Activated naive CD4-positive, alpha-beta T cell treated with anti-CD3 and anti-CD28 coated beads, Interleukin-2, amount 50 U/mL, for 16 hours (primary cell): ENCODE data around the gene CEACAM7.
"Not testable (repeated sequence)": the region's sequence is repeated elsewhere in the genome, so short reads cannot be mapped to it uniquely, and the experiment has no call there.

Experiments used
- DNase-seq: peaks from one replicate; pipeline ENCODE4 v3.0.0-alpha.2; 2020

The CEACAM7 gene

GRCh38 chr19:41688098-41688497, at the start of gene CEACAM7:
CEACAM7 (minus strand) TSS chr19:41688270; CDS start chr19:41688165, 105 bp downstream.
- no peak for DNase-seq

DNA sequence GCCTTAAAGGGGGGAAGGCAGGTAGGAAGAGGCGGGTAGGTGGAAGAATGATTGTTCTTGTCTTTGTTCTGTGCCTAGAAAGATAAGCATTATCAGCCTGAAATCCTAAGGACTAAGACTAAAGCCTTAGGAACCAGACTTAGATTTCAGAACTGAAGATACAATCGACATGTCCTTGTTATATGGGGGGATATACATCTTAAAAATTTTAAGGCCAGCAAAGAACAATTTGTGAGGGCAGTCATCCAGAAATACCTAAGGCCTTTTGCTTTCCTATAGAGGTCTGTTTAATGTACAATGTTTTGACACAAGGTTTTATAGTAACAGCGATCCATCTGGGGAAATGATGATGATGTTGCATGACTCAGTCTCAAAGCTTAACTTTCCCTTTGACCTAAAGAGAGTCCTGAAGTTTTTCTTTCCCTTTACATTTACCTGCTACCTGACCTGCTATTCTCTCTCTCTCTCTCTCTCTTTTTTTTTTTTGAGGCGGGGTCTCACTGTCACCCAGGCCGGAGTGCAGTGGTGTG, 47.1 kb upstream of the CEACAM7 start:
- DNase-seq, result no peak

GRCh38 chr19:41734585-41734984, 46.5 kb upstream of the CEACAM7 start:
- no peak for DNase-seq

DNA sequence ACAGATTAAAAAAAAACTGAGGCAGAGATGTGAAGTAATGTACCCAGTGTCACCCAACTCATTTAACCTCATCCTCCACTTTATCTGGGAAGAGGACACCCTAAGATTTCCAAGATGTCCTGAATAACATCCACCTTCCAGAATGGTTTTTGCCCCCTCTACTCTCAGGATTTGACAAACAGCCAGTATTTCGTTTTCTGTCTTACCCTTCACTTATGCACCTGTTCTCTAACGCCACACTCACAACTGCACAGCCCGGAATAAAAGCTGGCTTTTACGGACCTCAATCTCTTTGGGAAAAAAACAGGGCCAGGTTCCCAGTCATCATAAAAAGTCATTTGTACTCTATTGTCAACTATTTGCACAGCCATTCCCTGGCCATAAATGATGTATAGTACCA, 46.1 kb upstream of the CEACAM7 start:
- no peak for DNase-seq

DNA sequence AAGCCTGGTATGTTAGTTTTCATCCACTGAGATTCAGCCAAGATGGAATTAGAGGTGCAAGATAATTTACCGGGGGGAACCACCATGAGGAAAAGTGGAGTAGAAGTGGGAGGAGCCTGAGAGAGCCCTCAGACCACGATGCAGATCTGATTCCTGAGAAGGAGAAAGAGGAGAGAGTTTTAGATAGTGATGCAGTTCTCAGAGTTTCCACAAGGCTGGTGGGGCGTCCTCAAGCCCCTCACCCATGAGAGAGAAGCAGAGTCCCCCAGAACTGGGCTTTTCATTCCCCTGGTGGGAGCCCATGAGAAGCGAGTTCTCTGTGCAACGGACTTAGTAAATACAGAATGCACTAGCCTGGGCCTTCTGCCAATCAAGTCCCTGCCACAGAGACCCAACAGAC, 38.4 kb upstream of the CEACAM7 start:
- DNase-seq, result no peak

- DNase-seq, result no peak
Measured at GRCh38 chr19:41720103-41720502, 32.0 kb upstream of the CEACAM7 start.

DNA sequence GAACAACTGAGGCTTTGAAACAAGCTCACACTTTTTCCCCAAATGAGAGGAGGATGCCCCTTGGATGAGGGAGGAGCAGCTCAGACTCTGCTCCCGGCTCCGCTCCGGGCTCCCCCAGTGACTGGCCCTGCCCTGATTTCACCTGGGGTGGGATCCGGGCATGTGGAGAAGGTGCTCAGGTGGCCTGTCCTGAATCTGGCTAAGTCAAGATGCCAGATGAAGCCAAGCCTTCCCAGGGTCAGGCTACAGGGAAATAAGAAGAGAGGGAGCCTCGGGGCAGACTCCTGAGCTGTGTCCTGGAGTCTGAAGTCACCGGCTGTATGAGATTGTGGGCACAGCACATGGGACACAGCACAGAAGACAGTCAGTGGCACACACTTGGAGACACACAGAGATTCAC, 30.7 kb upstream of the CEACAM7 start:
- DNase-seq, result no peak

DNA sequence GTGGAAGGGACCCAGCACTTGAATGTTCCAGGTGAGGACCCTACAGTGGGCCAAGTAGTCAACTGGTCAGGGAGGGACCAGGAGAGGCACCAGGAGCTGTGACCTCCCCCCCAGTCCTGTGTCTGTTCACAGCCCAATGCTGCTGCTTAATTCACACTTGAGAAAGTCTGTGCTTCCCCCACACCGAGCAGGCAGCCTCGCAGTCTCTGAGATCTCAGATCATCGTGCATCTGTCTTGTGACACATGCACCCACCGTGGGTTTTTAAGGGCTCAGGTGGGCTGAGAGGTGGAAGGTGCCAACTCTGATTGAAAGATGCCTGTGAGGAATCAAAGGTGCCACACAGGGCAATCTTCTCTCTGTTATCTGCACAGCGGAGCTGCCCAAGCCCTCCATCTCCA, 26.5 kb upstream of the CEACAM7 start:
- DNase-seq, result no peak

GRCh38 chr19:41711376-41712261, 23.5 kb upstream of the CEACAM7 start:
- DNase-seq, result no peak

GRCh38 chr19:41709951-41710645, 22.0 kb upstream of the CEACAM7 start:
- no peak for DNase-seq

GRCh38 chr19:41709516-41709915, 21.4 kb upstream of the CEACAM7 start:
- DNase-seq, result not testable (repeated sequence)

GRCh38 chr19:41708481-41708880, 20.4 kb upstream of the CEACAM7 start, which contains the start of gene CEACAM5:
CEACAM5 (plus strand) TSS chr19:41708626; CDS start chr19:41708732, 106 bp downstream.
- no peak for DNase-seq

- DNase-seq, result no peak
Measured at GRCh38 chr19:41707871-41708371, 19.9 kb upstream of the CEACAM7 start.

GRCh38 chr19:41707502-41707812, 19.4 kb upstream of the CEACAM7 start:
- DNase-seq, result no peak

GRCh38 chr19:41706741-41707501, 18.9 kb upstream of the CEACAM7 start:
- peak; percentile 72 for DNase-seq

GRCh38 chr19:41705393-41706174, 17.5 kb upstream of the CEACAM7 start:
- DNase-seq, result peak; percentile 26

DNA sequence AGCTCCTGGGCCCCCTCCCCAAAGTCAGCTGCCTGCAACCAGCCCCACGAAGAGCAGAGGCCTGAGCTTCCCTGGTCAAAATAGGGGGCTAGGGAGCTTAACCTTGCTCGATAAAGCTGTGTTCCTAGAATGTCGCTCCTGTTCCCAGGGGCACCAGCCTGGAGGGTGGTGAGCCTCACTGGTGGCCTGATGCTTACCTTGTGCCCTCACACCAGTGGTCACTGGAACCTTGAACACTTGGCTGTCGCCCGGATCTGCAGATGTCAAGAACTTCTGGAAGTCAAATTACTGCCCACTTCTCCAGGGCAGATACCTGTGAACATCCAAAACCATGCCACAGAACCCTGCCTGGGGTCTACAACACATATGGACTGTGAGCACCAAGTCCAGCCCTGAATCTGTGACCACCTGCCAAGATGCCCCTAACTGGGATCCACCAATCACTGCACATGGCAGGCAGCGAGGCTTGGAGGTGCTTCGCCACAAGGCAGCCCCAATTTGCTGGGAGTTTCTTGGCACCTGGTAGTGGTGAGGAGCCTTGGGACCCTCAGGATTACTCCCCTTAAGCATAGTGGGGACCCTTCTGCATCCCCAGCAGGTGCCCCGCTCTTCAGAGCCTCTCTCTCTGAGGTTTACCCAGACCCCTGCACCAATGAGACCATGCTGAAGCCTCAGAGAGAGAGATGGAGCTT, 15.7 kb upstream of the CEACAM7 start:
- peak; percentile 3 for DNase-seq

DNA sequence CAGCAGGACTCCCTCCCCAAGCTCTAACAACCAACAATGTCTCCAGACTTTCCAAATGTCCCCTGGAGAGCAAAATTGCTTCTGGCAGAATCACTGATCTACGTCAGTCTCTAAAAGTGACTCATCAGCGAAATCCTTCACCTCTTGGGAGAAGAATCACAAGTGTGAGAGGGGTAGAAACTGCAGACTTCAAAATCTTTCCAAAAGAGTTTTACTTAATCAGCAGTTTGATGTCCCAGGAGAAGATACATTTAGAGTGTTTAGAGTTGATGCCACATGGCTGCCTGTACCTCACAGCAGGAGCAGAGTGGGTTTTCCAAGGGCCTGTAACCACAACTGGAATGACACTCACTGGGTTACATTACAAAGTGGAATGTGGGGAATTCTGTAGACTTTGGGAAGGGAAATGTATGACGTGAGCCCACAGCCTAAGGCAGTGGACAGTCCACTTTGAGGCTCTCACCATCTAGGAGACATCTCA, 14.1 kb upstream of the CEACAM7 start:
- no peak for DNase-seq

DNA sequence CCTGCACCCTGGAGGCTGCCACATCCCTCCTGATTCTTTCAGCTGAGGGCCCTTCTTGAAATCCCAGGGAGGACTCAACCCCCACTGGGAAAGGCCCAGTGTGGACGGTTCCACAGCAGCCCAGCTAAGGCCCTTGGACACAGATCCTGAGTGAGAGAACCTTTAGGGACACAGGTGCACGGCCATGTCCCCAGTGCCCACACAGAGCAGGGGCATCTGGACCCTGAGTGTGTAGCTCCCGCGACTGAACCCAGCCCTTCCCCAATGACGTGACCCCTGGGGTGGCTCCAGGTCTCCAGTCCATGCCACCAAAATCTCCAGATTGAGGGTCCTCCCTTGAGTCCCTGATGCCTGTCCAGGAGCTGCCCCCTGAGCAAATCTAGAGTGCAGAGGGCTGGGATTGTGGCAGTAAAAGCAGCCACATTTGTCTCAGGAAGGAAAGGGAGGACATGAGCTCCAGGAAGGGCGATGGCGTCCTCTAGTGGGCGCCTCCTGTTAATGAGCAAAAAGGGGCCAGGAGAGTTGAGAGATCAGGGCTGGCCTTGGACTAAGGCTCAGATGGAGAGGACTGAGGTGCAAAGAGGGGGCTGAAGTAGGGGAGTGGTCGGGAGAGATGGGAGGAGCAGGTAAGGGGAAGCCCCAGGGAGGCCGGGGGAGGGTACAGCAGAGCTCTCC, 13.5 kb upstream of the CEACAM7 start:
- no peak for DNase-seq

DNA sequence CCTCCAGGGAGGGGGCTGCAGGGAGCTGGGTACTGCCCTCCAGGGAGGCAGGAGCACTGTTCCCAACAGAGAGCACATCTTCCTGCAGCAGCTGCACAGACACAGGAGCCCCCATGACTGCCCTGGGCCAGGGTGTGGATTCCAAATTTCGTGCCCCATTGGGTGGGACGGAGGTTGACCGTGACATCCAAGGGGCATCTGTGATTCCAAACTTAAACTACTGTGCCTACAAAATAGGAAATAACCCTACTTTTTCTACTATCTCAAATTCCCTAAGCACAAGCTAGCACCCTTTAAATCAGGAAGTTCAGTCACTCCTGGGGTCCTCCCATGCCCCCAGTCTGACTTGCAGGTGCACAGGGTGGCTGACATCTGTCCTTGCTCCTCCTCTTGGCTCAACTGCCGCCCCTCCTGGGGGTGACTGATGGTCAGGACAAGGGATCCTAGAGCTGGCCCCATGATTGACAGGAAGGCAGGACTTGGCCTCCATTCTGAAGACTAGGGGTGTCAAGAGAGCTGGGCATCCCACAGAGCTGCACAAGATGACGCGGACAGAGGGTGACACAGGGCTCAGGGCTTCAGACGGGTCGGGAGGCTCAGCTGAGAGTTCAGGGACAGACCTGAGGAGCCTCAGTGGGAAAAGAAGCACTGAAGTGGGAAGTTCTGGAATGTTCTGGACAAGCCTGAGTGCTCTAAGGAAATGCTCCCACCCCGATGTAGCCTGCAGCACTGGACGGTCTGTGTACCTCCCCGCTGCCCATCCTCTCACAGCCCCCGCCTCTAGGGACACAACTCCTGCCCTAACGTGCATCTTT, 12.5 kb upstream of the CEACAM7 start:
- no peak for DNase-seq
